Glomerular visceral epithelial cell (primary cell): ENCODE data around the gene TOP2A.
A peak's percentile ranks its signal among the peaks of the same experiment; 100 is the strongest.
"Not testable (repeated sequence)": the region's sequence is repeated elsewhere in the genome, so short reads cannot be mapped to it uniquely, and the experiment has no call there.

Experiments used
- DNase-seq: peaks from one replicate; pipeline ENCODE4 v3.0.0-alpha.2; 2016; ENCODE audit errors: extremely low spot score

The TOP2A gene

GRCh38 chr17:40378966-40379365 is 38.7 kb downstream of the TOP2A start:
- DNase-seq, result no peak

- no peak for DNase-seq
Observed at GRCh38 chr17:40377832-40378231, 39.9 kb downstream of the TOP2A start.

GRCh38 chr17:40376541-40376940 is 41.2 kb downstream of the TOP2A start:
- DNase-seq, result not testable (repeated sequence)

GRCh38 chr17:40375786-40376185 is 41.9 kb downstream of the TOP2A start:
- DNase-seq, result not testable (repeated sequence)

GRCh38 chr17:40374821-40375498 is 42.7 kb downstream of the TOP2A start:
- no peak for DNase-seq

- no peak for DNase-seq
Observed at GRCh38 chr17:40373999-40374398, 43.7 kb downstream of the TOP2A start.

- no peak for DNase-seq
Observed at GRCh38 chr17:40373324-40373723, 44.4 kb downstream of the TOP2A start.

GRCh38 chr17:40372644-40373043 is 45.1 kb downstream of the TOP2A start:
- DNase-seq, result not testable (repeated sequence)

GRCh38 chr17:40372031-40372430 is 45.7 kb downstream of the TOP2A start:
- no peak for DNase-seq

- no peak for DNase-seq
Observed at GRCh38 chr17:40371261-40371929, 46.3 kb downstream of the TOP2A start.

GRCh38 chr17:40369923-40370322 is 47.8 kb downstream of the TOP2A start:
- DNase-seq, result no peak

GRCh38 chr17:40367728-40368127 is 50.0 kb downstream of the TOP2A start:
- not testable (repeated sequence) for DNase-seq

- no peak for DNase-seq
Observed at GRCh38 chr17:40366861-40367518, 50.7 kb downstream of the TOP2A start.

GRCh38 chr17:40366076-40366860 is 51.4 kb downstream of the TOP2A start:
- DNase-seq, result no peak

GRCh38 chr17:40364906-40365305 is 52.8 kb downstream of the TOP2A start:
- DNase-seq, result no peak

GRCh38 chr17:40364121-40364861 is 53.4 kb downstream of the TOP2A start, which contains the start of gene GJD3:
TSS of gene GJD3 (minus strand) at chr17:40364737. CDS start at chr17:40363815, 922 bp downstream.
- DNase-seq, result no peak

- DNase-seq, result peak; percentile 26
Observed at GRCh38 chr17:40363111-40363827, 54.4 kb downstream of the TOP2A start.

- DNase-seq, result peak; percentile 82
Observed at GRCh38 chr17:40362696-40363110, 55.0 kb downstream of the TOP2A start.

GRCh38 chr17:40361925-40362695 is 55.6 kb downstream of the TOP2A start:
- DNase-seq, result no peak
